LNCaP clone FGC (cell line): ENCODE measurements around the gene NGRN.

ENCODE experiments used
- DNase-seq: peaks from one replicate; pipeline ENCODE4 v3.0.0-alpha.2; 2011; ENCODE audit warnings: low read depth
- H3K4me3 ChIP-seq: 2 replicates; pipeline ENCODE4 v1.5.1; 2011; ENCODE audit warnings: mild to moderate bottlenecking, low read depth, low read length, control low read depth
- TF ChIP-seq, protein P1 (sequence below): IDR thresholded peaks from 2 replicates; pipeline ENCODE4 v1.5.1; 2012; ENCODE audit warnings: mild to moderate bottlenecking; ENCODE audit not compliant: control insufficient read depth, insufficient read depth; ENCODE audit errors: extremely low read depth

NGRN gene, protein sequence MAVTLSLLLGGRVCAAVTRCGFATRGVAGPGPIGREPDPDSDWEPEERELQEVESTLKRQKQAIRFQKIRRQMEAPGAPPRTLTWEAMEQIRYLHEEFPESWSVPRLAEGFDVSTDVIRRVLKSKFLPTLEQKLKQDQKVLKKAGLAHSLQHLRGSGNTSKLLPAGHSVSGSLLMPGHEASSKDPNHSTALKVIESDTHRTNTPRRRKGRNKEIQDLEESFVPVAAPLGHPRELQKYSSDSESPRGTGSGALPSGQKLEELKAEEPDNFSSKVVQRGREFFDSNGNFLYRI

DNA sequence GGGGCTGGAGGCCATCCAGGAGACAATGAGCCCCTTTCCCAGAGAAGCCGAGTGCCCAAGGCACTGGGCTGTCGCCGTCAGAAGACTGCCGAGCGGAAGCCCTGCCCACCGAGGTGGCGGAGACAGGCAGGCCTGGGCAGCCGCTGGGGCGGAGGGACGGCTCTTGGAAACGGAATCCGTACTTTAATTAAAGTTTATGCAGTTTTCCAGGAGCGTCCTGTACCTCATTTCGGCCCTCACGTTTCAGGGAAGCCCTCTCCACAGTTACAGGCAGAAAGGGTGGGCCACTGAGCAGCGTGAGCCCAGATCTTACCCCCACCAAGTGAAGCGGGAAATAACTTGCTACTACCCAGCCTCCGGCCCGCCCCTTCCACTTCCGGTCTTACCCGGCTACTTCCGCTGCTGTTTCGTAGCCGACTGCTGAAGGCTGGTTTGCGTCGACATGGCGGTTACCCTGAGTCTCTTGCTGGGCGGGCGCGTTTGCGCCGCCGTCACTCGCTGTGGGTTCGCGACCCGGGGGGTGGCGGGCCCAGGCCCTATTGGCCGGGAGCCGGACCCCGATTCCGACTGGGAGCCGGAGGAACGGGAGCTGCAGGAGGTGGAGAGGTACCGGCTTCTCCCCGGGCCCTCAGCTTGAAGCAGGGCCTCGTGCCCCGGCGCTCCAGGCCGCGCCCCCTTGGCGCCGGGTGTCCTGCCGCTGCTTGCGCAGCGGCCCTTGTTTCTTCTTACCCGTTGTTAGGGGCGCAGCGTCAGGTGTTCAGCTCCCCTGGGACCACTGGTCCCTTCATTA, at the start of gene NGRN:
TSS of gene NGRN (plus strand) at position 402 of the 790 bp plus-strand sequence. CDS start at position 443, 41 bp downstream.
- H3K4me3 ChIP-seq: peak within 1 kb of the TSS; percentile 75
- DNase-seq: peak; percentile 72
- TF ChIP-seq, protein P1, sequence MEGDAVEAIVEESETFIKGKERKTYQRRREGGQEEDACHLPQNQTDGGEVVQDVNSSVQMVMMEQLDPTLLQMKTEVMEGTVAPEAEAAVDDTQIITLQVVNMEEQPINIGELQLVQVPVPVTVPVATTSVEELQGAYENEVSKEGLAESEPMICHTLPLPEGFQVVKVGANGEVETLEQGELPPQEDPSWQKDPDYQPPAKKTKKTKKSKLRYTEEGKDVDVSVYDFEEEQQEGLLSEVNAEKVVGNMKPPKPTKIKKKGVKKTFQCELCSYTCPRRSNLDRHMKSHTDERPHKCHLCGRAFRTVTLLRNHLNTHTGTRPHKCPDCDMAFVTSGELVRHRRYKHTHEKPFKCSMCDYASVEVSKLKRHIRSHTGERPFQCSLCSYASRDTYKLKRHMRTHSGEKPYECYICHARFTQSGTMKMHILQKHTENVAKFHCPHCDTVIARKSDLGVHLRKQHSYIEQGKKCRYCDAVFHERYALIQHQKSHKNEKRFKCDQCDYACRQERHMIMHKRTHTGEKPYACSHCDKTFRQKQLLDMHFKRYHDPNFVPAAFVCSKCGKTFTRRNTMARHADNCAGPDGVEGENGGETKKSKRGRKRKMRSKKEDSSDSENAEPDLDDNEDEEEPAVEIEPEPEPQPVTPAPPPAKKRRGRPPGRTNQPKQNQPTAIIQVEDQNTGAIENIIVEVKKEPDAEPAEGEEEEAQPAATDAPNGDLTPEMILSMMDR: no peak

DNA sequence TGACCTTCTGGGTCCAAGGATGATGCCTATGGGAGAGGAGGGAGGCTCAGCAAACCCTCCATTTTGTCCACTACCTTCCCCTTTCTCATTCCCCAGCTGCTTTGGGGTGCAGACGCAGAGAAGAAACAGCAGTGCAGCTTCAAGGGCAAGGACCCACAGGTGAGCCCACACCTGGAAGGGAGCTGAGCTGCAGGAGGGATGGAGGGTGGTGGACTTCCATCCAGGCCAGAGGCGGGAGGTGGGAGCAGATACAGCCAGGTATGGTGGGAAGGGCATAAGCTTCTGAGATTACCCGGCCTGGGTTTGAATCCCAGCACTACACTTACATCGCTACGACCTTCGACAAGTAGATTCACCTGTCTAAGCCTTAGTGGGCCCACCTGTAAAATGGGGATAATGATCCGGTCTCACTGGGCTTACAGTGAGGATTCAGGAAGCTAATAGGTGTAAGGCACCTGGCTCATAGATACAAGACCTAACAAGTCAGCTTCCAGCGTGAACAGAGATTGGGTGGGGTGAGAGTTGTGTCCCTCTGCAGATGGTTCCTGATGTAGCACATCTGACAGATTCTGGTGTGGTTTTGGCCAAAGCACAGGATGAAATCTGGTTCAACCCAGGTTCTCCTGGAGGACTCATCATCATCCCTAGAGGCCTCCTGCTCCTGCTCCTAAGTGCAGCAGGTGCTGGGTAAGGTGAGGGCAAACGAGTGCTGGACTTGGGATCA, 47.6 kb upstream of the NGRN start:
- DNase-seq: no peak
- TF ChIP-seq, protein P1: no peak
- no peak overlapping the region for H3K4me3 ChIP-seq

DNA sequence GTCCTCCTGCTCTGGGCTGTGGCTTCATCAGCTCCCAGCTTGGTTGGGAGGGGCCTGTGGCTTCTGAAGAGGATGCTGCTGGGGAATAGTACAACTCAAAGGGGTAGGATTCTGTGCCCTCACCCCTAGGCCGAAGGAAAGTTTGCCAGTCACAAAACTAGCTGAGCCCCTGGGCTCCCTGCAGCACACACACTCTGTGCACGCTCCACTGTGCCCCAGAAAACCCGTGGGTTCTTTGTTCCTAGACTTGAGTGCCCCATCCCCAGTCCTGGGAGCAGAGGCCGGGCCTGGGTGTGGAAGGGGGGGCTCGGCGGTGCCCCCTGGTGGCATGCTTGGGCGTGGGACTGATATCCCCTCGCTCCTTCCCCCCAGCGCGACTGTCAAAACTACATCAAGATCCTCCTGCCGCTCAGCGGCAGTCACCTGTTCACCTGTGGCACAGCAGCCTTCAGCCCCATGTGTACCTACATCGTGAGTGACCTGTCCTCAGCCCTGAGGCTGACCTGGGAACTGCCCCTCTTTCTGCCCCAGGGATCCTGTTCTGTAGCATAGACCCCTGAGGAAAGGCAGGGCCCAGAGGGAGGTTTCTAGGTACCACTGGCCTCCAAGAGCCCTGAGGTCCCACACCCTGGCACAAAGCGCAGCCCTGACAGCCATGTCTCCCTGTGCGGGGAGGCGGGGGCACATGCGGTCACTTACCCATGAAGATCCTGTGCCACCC, 45.9 kb upstream of the NGRN start:
- no peak overlapping the region for H3K4me3 ChIP-seq
- TF ChIP-seq, protein P1: peak; percentile 44
- DNase-seq: no peak

DNA sequence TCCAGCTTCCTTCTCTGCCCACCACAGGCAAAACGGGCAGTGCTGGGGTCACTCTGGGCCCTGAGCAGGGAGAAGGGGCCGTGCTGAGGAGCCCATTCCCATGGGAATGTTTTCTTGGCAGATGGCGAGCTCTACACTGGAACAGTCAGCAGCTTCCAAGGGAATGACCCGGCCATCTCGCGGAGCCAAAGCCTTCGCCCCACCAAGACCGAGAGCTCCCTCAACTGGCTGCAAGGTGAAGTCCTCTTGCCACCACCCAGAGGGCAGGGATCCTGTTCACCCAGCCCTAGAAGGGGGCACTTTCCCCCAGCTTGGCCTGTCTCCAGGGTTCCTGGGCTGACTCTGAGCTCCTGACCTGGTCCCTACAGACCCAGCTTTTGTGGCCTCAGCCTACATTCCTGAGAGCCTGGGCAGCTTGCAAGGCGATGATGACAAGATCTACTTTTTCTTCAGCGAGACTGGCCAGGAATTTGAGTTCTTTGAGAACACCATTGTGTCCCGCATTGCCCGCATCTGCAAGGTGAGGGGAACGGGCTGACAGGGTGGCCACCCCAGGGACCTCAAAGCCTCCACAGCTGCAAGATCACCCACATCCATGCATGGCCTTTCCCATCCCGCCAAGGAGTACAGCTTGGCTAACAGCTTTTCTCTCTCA, 44.1 kb upstream of the NGRN start:
- H3K4me3 ChIP-seq: no peak overlapping the region
- DNase-seq: peak; percentile 65
- TF ChIP-seq, protein P1: peak; percentile 85

DNA sequence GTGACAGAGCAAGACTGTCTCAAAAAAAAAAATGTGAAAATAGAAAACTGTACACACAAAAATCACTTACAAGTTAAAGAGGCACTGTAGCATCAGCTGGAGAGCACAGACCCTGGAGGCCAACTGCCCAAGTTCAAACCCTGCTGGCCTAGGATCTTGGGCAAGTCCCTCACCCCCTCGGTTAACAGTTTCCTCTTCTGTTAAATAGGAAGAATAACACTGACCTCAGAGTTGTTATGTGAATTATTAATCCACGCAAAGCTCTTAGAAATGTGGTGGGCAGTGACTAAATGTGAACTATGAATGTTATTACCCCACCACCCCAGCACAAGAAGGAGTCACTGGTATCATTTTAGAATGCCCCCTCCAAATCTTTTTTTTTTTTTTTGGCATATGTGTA, 42.9 kb upstream of the NGRN start:
- TF ChIP-seq, protein P1: no peak
- no peak for DNase-seq
- H3K4me3 ChIP-seq: no peak overlapping the region
